Measurements from ENCODE around the gene MAP4K3.

- TF ChIP-seq, protein P1, sequence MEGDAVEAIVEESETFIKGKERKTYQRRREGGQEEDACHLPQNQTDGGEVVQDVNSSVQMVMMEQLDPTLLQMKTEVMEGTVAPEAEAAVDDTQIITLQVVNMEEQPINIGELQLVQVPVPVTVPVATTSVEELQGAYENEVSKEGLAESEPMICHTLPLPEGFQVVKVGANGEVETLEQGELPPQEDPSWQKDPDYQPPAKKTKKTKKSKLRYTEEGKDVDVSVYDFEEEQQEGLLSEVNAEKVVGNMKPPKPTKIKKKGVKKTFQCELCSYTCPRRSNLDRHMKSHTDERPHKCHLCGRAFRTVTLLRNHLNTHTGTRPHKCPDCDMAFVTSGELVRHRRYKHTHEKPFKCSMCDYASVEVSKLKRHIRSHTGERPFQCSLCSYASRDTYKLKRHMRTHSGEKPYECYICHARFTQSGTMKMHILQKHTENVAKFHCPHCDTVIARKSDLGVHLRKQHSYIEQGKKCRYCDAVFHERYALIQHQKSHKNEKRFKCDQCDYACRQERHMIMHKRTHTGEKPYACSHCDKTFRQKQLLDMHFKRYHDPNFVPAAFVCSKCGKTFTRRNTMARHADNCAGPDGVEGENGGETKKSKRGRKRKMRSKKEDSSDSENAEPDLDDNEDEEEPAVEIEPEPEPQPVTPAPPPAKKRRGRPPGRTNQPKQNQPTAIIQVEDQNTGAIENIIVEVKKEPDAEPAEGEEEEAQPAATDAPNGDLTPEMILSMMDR (IDR thresholded peaks at IDR 0.05) = no peak
- no peak for TF ChIP-seq TCF7L2 (IDR thresholded peaks at IDR 0.05; ENCODE audit: low read depth, low read length)
These were observed 74.5 kb downstream of the MAP4K3 start for GRCh38 chr2:39362595-39362994.

All from Panc1 (cell line).